Thoracic aorta (tissue), 2 donors: ENCODE measurements around the gene GLB1L3. TPM values are rescaled to one million over a fixed set of nuclear protein-coding genes. Genes with fewer than 3 reads are reported as not detected.

Experiments used
- ATAC-seq: fragments of 150-250 bp; one replicate; pipeline ENCODE4 v1.8.0; 2017; ENCODE audit warnings: low read depth; ENCODE audit not compliant: insufficient number of reproducible peaks, low FRiP score
- DNase-seq: peaks from one replicate; pipeline ENCODE4 v3.0.0-alpha.2; 2020; ENCODE audit warnings: low spot score
- H3K27ac ChIP-seq, 2 donors: fragments of 200-600 bp; sonication (generic); 1 replicate in 1 of 2; 2 replicates in 1 of 2; pipeline ENCODE4 v1.5.1; 2016; ENCODE audit warnings: mild to moderate bottlenecking in 2 of 2, moderate library complexity in 2 of 2
- H3K27me3 ChIP-seq: fragments of 200-600 bp; sonication (generic); replicated peaks from 2 replicates; pipeline ENCODE4 v1.6.0; 2016; ENCODE audit warnings: mild to moderate bottlenecking; ENCODE audit not compliant: insufficient read depth
- H3K36me3 ChIP-seq: fragments of 200-600 bp; sonication (generic); one replicate; pipeline ENCODE4 v1.5.1; 2016
- H3K4me1 ChIP-seq, 2 donors: fragments of 200-600 bp; sonication (generic); 1 replicate in 1 of 2; 2 replicates in 1 of 2; pipeline versions ENCODE4 v1.5.1 to v1.6.0; 2016; ENCODE audit warnings: low read depth in 2 of 2, mild to moderate bottlenecking in 1 of 2; ENCODE audit not compliant: control insufficient read depth in 1 of 2
- H3K4me3 ChIP-seq: fragments of 200-600 bp; sonication (generic); 2 replicates; pipeline ENCODE4 v1.5.1; 2016; ENCODE audit warnings: mild to moderate bottlenecking
- H3K9me3 ChIP-seq: fragments of 200-600 bp; sonication (generic); 2 replicates; pipeline ENCODE4 v1.5.1; 2016
- total RNA-seq, 2 donors: library from RNA; depleted of rRNA; stranded (reverse); fragments of >200 nt; gene quantifications; one replicate each; pipeline versions ENCODE4 v1.1.0 to v1.2.3, GENCODE V29; 2016
- TF ChIP-seq, protein P1 (sequence below): fragments of 200-600 bp; sonication (generic); IDR thresholded peaks from one replicate; pipeline ENCODE4 v1.5.1; 2019; ENCODE audit warnings: antibody characterized with exemption

Gene GLB1L3
- total RNA-seq, 2 donors from 2014 or later, result not detected

DNA sequence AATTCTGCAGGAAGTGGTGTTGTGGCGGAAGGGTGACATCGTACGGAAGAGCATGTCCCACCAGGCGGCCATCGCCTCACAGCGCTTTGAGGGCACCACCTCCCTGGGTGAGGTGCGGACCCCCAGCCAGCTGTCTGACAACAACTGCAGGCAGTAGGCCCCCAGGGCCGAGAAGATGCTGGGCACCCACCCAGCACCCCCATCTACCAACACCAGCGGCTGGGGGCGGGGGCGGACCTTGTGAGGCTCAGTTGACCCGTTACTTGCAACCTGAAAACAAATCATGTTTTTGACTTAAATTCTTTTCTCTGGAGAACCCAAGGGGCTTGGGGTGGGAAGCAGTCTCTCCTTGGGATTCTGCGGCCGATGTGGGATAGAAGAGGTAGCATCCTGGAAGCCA, 30.7 kb upstream of the GLB1L3 start:
- Histone ChIP-seq H3K4me1 (no peaks in the 10 kb centered on the region), H3K27ac (no peak overlapping the region), H3K27me3 (no peaks in the 10 kb centered on the region), H3K36me3 (peaks cover 75% of the 10 kb centered on the region), H3K9me3 (no peaks in the 10 kb centered on the region), H3K4me3 (no peak overlapping the region)
- TF ChIP-seq, protein P1, sequence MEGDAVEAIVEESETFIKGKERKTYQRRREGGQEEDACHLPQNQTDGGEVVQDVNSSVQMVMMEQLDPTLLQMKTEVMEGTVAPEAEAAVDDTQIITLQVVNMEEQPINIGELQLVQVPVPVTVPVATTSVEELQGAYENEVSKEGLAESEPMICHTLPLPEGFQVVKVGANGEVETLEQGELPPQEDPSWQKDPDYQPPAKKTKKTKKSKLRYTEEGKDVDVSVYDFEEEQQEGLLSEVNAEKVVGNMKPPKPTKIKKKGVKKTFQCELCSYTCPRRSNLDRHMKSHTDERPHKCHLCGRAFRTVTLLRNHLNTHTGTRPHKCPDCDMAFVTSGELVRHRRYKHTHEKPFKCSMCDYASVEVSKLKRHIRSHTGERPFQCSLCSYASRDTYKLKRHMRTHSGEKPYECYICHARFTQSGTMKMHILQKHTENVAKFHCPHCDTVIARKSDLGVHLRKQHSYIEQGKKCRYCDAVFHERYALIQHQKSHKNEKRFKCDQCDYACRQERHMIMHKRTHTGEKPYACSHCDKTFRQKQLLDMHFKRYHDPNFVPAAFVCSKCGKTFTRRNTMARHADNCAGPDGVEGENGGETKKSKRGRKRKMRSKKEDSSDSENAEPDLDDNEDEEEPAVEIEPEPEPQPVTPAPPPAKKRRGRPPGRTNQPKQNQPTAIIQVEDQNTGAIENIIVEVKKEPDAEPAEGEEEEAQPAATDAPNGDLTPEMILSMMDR, result no peak
- no peak for ATAC-seq
- DNase-seq, result no peak

DNA sequence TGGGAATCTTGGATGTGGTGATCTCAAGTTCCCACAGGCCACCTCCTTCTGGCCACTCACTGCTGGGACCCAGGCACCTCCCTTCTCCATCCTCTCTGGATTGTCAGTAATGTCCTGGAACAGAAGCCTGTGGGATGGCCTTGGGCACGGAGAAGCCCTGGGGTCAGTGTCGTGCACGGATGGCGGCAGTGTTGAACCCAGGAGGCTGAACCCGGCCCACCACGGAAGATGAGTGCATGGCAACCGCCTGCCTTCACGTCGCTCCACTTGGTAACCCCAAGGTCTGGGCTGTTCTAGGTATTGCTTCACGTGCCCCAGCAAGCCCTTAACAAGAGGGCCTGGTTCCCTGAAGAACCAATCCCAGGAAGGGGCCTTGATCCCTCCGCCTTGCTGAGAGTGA, 30.1 kb upstream of the GLB1L3 start:
- Histone ChIP-seq H3K4me3 (no peak overlapping the region), H3K27ac (no peak overlapping the region), H3K4me1 (no peaks in the 10 kb centered on the region), H3K36me3 (peaks cover 78% of the 10 kb centered on the region), H3K9me3 (no peaks in the 10 kb centered on the region), H3K27me3 (no peaks in the 10 kb centered on the region)
- TF ChIP-seq, protein P1, result no peak
- ATAC-seq (no peak), DNase-seq (no peak)

DNA sequence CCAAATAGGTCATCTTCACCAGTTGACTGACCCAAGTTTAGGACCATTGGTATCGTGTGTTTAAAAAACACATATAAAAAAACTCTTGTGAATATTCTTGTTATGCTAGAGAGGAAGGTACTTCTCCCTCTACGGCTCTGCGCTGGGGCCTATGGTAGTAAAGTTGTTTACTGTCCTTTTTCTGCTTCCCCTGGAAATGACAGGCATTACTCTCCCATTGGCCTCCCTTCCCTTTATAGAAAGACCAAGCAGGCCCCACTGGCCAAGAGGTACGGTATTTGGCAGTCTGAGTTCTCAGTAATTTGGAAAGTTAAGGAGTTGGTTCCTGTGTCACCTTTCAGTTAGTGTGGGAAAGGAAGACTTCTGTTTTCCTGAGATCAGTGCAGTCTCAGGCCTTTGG, 29.5 kb upstream of the GLB1L3 start:
- Histone ChIP-seq H3K4me3 (no peak overlapping the region), H3K9me3 (no peaks in the 10 kb centered on the region), H3K4me1 (peaks cover 0 to 2% of the 10 kb centered on the region in 2 donors), H3K27me3 (no peaks in the 10 kb centered on the region), H3K36me3 (peaks cover 76% of the 10 kb centered on the region), H3K27ac (no peak overlapping the region)
- TF ChIP-seq, protein P1, result no peak
- ATAC-seq, result no peak
- DNase-seq, result no peak

DNA sequence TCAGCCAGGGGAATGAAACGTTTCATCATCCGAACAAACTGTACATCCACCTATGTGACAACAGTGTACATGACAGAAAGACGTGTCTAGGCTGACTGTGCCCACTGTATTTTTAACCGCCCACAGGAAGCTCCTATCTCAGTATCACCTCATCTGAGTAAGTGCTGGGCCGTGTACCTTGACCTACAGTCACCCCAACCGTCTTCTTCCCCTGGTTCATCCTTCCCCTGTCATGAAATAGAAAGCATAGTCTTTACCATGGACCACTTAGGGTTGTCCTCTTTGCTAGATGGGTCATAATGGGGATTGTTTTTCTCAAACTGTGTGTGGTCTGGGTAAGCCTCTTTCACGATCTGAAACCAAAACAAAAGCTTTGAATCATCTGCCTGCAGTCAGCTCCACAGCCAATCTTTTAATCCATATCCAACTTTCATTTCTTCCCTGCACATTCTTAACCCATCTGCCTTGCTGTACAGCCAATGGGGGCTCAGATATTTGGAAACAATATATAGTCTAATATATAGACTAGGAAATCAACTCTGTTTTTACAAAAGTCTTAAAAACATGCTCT, 27.2 kb upstream of the GLB1L3 start:
- Histone ChIP-seq H3K36me3 (peaks cover 56% of the 10 kb centered on the region), H3K4me3 (no peak overlapping the region), H3K4me1 (peaks cover 6 to 13% of the 10 kb centered on the region in 2 donors), H3K27me3 (no peaks in the 10 kb centered on the region), H3K27ac (no peak overlapping the region), H3K9me3 (no peaks in the 10 kb centered on the region)
- no peak for ATAC-seq
- TF ChIP-seq, protein P1, result no peak
- DNase-seq, result no peak

DNA sequence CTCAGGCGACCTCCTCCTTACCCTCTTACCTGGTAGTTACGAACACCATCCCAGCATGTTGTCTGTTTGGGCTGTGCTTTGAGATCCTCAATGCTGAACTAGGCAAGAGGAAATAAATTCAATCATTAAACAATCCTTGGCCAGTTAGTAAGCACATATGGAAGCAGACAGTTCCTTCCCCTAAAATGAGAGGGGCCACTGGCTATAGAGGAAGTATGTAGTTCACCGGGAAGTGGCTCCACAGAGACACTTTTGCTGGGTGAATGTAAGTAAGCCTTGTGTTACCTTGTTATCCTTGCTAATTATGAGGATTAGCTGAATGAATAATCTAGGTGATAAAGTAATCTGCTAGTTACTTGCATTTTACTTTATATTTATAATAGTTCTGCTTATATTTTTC, 25.9 kb upstream of the GLB1L3 start:
- ATAC-seq (no peak), DNase-seq (no peak)
- Histone ChIP-seq H3K27me3 (no peaks in the 10 kb centered on the region), H3K4me1 (peaks cover 17 to 21% of the 10 kb centered on the region in 2 donors), H3K9me3 (no peaks in the 10 kb centered on the region), H3K27ac (no peak overlapping the region), H3K36me3 (peaks cover 44% of the 10 kb centered on the region), H3K4me3 (no peak overlapping the region)
- TF ChIP-seq, protein P1, result no peak
